ENCODE data around the gene SETD2. TPM values are rescaled to one million over a fixed set of nuclear protein-coding genes. Genes with fewer than 3 reads are reported as not detected.

SETD2 gene
- total and polyA plus RNA-seq, 2 donors (not counting 1 experiment from before 2014, with no cell fraction given) = 22.6 to 91.4 TPM

DNA sequence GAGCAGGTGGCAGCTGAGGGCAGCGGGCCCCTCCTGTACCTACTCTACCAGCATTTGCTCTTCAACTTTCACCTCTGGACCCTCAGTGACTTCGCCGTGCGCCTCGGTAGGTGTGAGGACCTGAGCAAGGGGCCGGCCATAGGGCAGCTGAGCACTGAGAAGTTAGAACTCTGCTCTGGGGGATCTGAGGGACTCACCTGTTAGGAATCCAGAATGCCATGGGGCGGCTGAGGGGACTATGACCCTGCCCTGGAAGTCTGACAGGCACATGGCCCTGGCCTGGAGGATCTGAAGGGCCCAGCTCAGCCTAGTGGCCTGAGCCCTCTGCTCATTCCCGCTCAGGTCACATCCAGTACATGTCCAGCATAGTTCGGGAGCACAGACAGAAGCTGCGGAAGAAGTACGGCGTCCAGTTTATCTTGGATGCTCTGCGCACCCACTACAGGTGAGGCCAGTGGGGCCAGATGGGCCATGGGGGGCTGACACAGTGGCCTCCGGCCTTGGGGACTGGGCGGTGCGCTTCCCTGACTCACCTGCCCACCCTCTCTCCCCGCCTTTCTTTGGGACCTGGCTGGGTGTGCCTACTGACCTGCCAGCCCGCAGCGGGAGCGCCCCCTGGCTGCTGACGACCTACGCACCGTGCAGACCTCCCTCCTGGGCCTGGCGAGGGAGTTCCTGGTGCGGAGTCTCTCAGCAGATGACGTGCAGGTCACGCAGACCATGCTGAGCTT lies 165.6 kb downstream of the SETD2 start:
- Histone ChIP-seq H3K9me3 (ENCODE audit: control extremely low read depth in 1 of 3, control insufficient read depth in 2 of 3, insufficient read depth in 1 of 3, low read length in 2 of 3) (no peaks in the 10 kb centered on the region), H2AFZ (ENCODE audit: insufficient read depth, low read depth, low read length, poor library complexity, severe bottlenecking) (no peak overlapping the region), H3K36me3 (replicated peaks in 1 of 2; ENCODE audit: control extremely low read depth in 1 of 2, control insufficient read depth in 1 of 2, extremely low read depth in 1 of 2, insufficient read depth in 2 of 2, low read length in 1 of 2) (peaks cover 0 to 59% of the 10 kb centered on the region in 2 experiments), H3K4me2 (replicated peaks; ENCODE audit: low read depth, low read length, poor library complexity, severe bottlenecking) (no peak overlapping the region), H3K27ac (ENCODE audit: low read length in 2 of 2) (no peak overlapping the region), H3K9ac (ENCODE audit: low read length) (no peak overlapping the region), H3K4me3 (ENCODE audit: control extremely low read depth in 1 of 5, extremely low read depth in 1 of 5, insufficient read depth in 1 of 5, low read depth in 2 of 5, low read length in 4 of 5) (no peak overlapping the region), H3K79me2 (ENCODE audit: control insufficient read depth, insufficient read depth, low read length) (peaks cover 24% of the 10 kb centered on the region), H3K4me1 (ENCODE audit: control insufficient read depth in 2 of 2, insufficient read depth in 2 of 2, low read length in 2 of 2) (peaks cover 3 to 16% of the 10 kb centered on the region in 2 donors), H3K27me3 (replicated peaks in 1 of 4; ENCODE audit: control extremely low read depth in 1 of 4, control insufficient read depth in 3 of 4, insufficient read depth in 4 of 4, low read length in 3 of 4) (no peaks in the 10 kb centered on the region), H4K20me1 (ENCODE audit: control insufficient read depth, insufficient read depth, low read length, poor library complexity, severe bottlenecking) (no peaks in the 10 kb centered on the region)
- Mint-ChIP-seq H3K9me3 (ENCODE audit: insufficient read depth) (no peaks in the 10 kb centered on the region), H3K4me1 (peaks cover 10% of the 10 kb centered on the region), H3K27me3 (no peaks in the 10 kb centered on the region), H3K27ac (no peak overlapping the region), H3K4me3 (no peak overlapping the region)
- TF ChIP-seq EZH2 (IDR thresholded peaks at IDR 0.05; ENCODE audit: borderline replicate concordance, insufficient read depth, low read depth, low read length, poor library complexity, severe bottlenecking) = no peak
- TF ChIP-seq, protein P1, sequence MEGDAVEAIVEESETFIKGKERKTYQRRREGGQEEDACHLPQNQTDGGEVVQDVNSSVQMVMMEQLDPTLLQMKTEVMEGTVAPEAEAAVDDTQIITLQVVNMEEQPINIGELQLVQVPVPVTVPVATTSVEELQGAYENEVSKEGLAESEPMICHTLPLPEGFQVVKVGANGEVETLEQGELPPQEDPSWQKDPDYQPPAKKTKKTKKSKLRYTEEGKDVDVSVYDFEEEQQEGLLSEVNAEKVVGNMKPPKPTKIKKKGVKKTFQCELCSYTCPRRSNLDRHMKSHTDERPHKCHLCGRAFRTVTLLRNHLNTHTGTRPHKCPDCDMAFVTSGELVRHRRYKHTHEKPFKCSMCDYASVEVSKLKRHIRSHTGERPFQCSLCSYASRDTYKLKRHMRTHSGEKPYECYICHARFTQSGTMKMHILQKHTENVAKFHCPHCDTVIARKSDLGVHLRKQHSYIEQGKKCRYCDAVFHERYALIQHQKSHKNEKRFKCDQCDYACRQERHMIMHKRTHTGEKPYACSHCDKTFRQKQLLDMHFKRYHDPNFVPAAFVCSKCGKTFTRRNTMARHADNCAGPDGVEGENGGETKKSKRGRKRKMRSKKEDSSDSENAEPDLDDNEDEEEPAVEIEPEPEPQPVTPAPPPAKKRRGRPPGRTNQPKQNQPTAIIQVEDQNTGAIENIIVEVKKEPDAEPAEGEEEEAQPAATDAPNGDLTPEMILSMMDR (IDR thresholded peaks at IDR 0.05) = peak; percentile 84
- ChIA-PET POLR2A (interaction anchor here (1.8 kb wide), 1 partner anchor 11 kb away, joined by 4 read pairs; no protein-coding TSS in a partner anchor), CTCF (interaction anchor here (0.9 to 12.1 kb wide), 22 partner anchors 11 to 366 kb away, joined by 3 to 146 read pairs (median 4); partner anchors contain the start of genes CCDC12 and NBEAL2)
- DNase-seq (peak; percentile 79), ATAC-seq (ENCODE audit: low read depth) (peak; percentile 88)
- intact Hi-C loops (cut with micrococcal nuclease) = loop anchor here (1.0 kb wide), 3 partner anchors 19 to 132 kb away; no protein-coding TSS in a partner anchor
- 67% methylated on average over 27 of the region's 27 CpGs for WGBS (ENCODE audit: insufficient coverage)

Data from B cell (primary cell).